ENCODE measurements around the gene TECPR1.
A peak's percentile ranks its signal among the peaks of the same experiment; 100 is the strongest.

TECPR1 gene, protein sequence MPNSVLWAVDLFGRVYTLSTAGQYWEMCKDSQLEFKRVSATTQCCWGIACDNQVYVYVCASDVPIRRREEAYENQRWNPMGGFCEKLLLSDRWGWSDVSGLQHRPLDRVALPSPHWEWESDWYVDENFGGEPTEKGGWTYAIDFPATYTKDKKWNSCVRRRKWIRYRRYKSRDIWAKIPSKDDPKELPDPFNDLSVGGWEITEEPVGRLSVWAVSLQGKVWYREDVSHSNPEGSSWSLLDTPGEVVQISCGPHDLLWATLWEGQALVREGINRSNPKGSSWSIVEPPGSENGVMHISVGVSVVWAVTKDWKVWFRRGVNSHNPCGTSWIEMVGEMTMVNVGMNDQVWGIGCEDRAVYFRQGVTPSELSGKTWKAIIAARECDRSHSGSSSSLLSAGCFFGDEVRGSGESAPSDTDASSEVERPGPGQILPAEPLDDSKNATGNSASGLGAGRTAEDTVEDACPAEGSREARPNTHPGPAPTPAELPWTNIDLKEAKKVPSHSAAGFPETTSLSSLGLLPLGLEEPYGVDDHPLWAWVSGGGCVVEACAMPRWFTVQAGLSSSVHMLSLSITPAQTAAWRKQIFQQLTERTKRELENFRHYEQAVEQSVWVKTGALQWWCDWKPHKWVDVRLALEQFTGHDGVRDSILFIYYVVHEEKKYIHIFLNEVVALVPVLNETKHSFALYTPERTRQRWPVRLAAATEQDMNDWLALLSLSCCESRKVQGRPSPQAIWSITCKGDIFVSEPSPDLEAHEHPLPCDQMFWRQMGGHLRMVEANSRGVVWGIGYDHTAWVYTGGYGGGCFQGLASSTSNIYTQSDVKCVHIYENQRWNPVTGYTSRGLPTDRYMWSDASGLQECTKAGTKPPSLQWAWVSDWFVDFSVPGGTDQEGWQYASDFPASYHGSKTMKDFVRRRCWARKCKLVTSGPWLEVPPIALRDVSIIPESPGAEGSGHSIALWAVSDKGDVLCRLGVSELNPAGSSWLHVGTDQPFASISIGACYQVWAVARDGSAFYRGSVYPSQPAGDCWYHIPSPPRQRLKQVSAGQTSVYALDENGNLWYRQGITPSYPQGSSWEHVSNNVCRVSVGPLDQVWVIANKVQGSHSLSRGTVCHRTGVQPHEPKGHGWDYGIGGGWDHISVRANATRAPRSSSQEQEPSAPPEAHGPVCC

GRCh38 chr7:98251601-98252424 is at the start of gene TECPR1:
Gene TECPR1, minus strand, starts transcription at chr7:98252232. Its CDS starts 6,086 bp downstream, at chr7:98246146.
- peak; percentile 90 for DNase-seq

GRCh38 chr7:98300595-98301372 is 48.8 kb upstream of the TECPR1 start:
- no peak for DNase-seq

GRCh38 chr7:98297626-98298286 is 45.7 kb upstream of the TECPR1 start:
- DNase-seq: no peak

- DNase-seq: no peak
These were observed 44.8 kb upstream of the TECPR1 start for GRCh38 chr7:98296833-98297232.

DNA sequence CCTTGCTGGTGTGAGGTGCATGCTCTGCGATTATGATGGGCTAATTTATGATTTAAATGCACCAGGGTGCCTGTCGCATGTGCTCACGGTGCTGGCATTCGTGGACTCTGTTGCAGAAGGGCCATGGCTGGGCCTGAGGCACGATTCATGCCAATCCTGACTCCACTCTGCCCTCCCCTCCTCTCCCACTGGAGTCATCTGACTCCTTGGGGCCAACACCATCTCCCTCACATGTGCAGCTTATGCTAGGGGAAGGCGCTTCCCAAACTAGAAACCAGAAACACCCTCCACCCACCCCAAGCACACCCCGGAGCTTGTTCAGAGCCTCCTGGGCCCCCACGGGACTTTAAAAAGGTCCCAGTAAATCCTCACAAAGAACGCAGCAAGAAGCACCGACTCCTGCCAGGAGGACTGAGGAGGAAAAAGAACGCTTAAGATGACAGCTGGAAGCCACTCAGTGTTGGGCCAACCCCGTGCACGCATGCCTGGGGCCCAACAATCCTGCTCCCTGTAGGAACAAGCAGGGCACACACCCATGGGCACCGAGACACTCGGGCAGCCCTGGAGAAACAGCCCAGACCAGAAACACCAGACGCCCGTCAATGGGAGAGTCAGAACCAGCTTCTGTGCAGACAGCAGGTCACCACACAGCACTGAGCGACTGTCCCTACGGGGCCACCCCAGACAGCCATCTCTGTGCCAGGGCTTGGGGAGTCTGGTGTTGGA is 43.6 kb upstream of the TECPR1 start:
- DNase-seq: no peak

GRCh38 chr7:98294798-98295382 is 42.9 kb upstream of the TECPR1 start:
- DNase-seq: no peak

DNA sequence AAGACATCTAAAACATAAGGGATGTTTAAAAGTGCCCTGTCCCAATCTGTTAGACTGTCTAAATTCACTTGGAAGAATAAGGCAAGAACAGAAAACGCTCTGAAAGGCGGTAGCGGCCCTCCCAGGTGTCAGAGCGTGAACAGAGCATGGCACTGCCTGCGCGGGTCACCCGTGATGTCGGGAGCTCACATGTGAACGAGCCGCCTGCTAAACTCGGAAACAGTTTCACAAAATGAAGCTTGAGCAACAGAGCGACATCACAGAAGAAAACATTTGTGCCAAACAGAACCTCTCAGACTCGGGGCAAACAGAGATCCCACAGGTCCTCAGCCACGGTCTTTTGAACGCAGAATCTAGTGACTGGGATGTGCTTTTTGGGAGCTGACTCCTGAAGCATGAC is 42.3 kb upstream of the TECPR1 start:
- DNase-seq: no peak

GRCh38 chr7:98293746-98294145 is 41.7 kb upstream of the TECPR1 start:
- no peak for DNase-seq

DNA sequence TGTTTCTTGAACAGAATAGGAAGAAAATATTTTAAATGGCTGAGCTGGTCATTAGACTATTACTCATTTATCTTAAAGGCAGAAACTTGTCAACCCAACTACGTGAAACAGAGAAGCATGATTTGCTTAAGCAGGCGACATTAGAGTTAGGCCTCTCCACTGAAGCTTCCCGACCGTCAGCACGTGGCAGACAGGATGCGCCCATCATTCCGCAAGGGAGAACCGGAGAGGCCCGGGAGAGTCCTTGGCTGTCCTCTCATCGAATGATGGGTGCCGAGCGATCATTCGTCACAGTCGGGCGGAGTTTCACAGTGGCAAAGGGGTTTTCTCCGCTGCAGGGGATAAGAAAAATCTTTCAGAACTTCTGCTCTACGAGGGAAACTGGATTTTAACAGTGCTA is 41.2 kb upstream of the TECPR1 start:
- no peak for DNase-seq

- no peak for DNase-seq
These were observed 39.7 kb upstream of the TECPR1 start for GRCh38 chr7:98291717-98292116.

DNA sequence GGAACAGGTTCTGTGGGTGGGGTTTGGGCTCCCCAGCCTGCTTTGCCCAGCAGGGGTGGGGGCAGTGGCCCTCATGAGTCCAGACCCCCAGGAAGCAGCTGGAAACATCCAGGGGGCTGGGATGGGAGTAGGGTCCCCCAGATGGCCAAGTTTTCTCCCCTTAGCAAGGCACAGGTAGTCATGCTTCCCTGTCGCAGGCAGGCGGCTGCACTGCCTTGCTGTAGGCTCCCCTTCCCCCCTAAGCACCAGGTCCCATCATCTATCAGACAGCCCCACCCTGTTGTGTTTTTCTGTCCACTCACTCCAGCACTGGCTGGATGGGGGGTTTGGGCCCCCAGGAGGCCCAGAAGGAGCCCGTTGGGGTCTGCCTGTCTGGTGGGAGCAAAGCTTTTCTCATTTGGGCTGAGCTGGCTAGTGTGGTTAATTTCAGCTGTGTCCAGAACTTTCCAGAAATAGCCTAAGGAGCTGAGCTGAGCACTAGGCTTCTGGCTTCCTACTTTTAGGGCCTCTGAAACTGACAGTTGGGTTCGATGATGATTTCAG is 37.4 kb upstream of the TECPR1 start:
- DNase-seq: no peak

- DNase-seq: no peak
These were observed 36.2 kb upstream of the TECPR1 start for GRCh38 chr7:98288064-98288823.

GRCh38 chr7:98287486-98287959 is 35.5 kb upstream of the TECPR1 start:
- no peak for DNase-seq

GRCh38 chr7:98286701-98287485 is 34.9 kb upstream of the TECPR1 start:
- no peak for DNase-seq

- no peak for DNase-seq
These were observed 34.1 kb upstream of the TECPR1 start for GRCh38 chr7:98286093-98286539.

GRCh38 chr7:98285157-98286092 is 33.4 kb upstream of the TECPR1 start:
- no peak for DNase-seq

Measured in hippocampal formation (tissue), 2 donors.